Naive B cell (primary cell): ENCODE data around the gene C4orf50. TPM values are rescaled to one million over a fixed set of nuclear protein-coding genes. Genes with fewer than 3 reads are reported as not detected.

Experiments
- ATAC-seq, 2 donors: fragments of 150-1000 bp; cut with Tn5 transposase; 2 replicates each; pipeline ENCODE4 v1.10.0; 2021; ENCODE audit warnings: low read depth in 2 of 2, mild to moderate bottlenecking in 2 of 2, moderate library complexity in 2 of 2
- DNase-seq: peaks from one replicate; pipeline ENCODE4 v3.0.0; 2022
- H3K27ac Mint-ChIP-seq, 6 donors: one replicate each; pipeline ENCODE4 v1.8.0; 2020 to 2022; ENCODE audit warnings: mild to moderate bottlenecking in 6 of 6, mixed read lengths in 6 of 6, moderate library complexity in 5 of 6, inconsistent platforms in 2 of 6
- H3K27me3 Mint-ChIP-seq, 3 donors: one replicate each; pipeline ENCODE4 v1.8.0; 2021 to 2022; ENCODE audit warnings: mixed read lengths in 3 of 3, mild to moderate bottlenecking in 1 of 3
- H3K36me3 Mint-ChIP-seq, 2 donors: one replicate each; pipeline ENCODE4 v1.8.0; 2020 to 2022; ENCODE audit warnings: mixed read lengths in 2 of 2, inconsistent platforms in 1 of 2, mild to moderate bottlenecking in 1 of 2
- H3K4me1 Mint-ChIP-seq, 3 donors: one replicate each; pipeline ENCODE4 v1.8.0; 2020 to 2022; ENCODE audit warnings: mixed read lengths in 3 of 3, inconsistent platforms in 1 of 3, mild to moderate bottlenecking in 1 of 3, moderate library complexity in 1 of 3
- H3K4me3 Mint-ChIP-seq, 8 donors: one replicate each; pipeline ENCODE4 v1.8.0; 2020 to 2022; ENCODE audit warnings: mild to moderate bottlenecking in 8 of 8, mixed read lengths in 8 of 8, moderate library complexity in 8 of 8, inconsistent platforms in 2 of 8
- H3K9me3 Mint-ChIP-seq, 7 donors: one replicate each; pipeline ENCODE4 v1.8.0; 2020 to 2022; ENCODE audit warnings: mixed read lengths in 7 of 7, mild to moderate bottlenecking in 5 of 7, inconsistent platforms in 2 of 7, moderate library complexity in 1 of 7
- polyA plus RNA-seq, 6 donors: library from polyadenylated mRNA; unstranded; fragments of 300-500 nt; fragmentation: Illumina TruSeq; gene quantifications; one replicate each; pipeline ENCODE4 v1.2.3, GENCODE V29; 2021; ENCODE audit warnings: low read depth in 6 of 6

C4orf50 gene
- polyA plus RNA-seq, 6 donors from 2014 or later: not detected

- Mint-ChIP-seq H3K4me1 (no peaks in the 10 kb centered on the region), H3K27ac (no peak overlapping the region), H3K27me3 (peaks cover 19 to 30% (median 24%) of the 10 kb centered on the region in 3 donors), H3K36me3 (no peaks in the 10 kb centered on the region), H3K9me3 (peaks cover 0 to 20% (median 13%) of the 10 kb centered on the region in 7 donors), H3K4me3 (no peak overlapping the region)
- ATAC-seq: no peak
- DNase-seq: no peak
Observed at GRCh38 chr4:5945936-5946335, 72.3 kb downstream of the C4orf50 start.

GRCh38 chr4:5945171-5945570 is 73.1 kb downstream of the C4orf50 start:
- peaks cover 13 to 24% (median 16%) of the 10 kb centered on the region in 3 donors for H3K27me3 Mint-ChIP-seq
- H3K4me1 Mint-ChIP-seq: no peaks in the 10 kb centered on the region
- no peak overlapping the region for H3K4me3 Mint-ChIP-seq
- no peak for DNase-seq
- ATAC-seq: no peak
- no peak overlapping the region for H3K27ac Mint-ChIP-seq
- H3K36me3 Mint-ChIP-seq: no peaks in the 10 kb centered on the region
- H3K9me3 Mint-ChIP-seq: peaks cover 1 to 20% (median 13%) of the 10 kb centered on the region in 7 donors

- no peaks in the 10 kb centered on the region for H3K4me1 Mint-ChIP-seq
- H3K36me3 Mint-ChIP-seq: no peaks in the 10 kb centered on the region
- H3K27ac Mint-ChIP-seq: no peak overlapping the region
- peaks cover 3 to 21% (median 15%) of the 10 kb centered on the region in 3 donors for H3K27me3 Mint-ChIP-seq
- DNase-seq (no peak), ATAC-seq (no peak)
- H3K9me3 Mint-ChIP-seq: peaks cover 1 to 20% (median 12%) of the 10 kb centered on the region in 7 donors
- no peak overlapping the region for H3K4me3 Mint-ChIP-seq
Observed at GRCh38 chr4:5943561-5943960, 74.7 kb downstream of the C4orf50 start.

- no peak for ATAC-seq
- DNase-seq: no peak
Observed at GRCh38 chr4:5942947-5943346, 75.3 kb downstream of the C4orf50 start.

GRCh38 chr4:5941601-5942000 is 76.6 kb downstream of the C4orf50 start:
- Mint-ChIP-seq H3K27ac (no peak overlapping the region), H3K36me3 (no peaks in the 10 kb centered on the region), H3K27me3 (peaks cover 2 to 19% (median 15%) of the 10 kb centered on the region in 3 donors)

More at GRCh38 chr4:5942947-5943346, 75.3 kb downstream of the C4orf50 start:
- Mint-ChIP-seq H3K4me1 (no peaks in the 10 kb centered on the region), H3K36me3 (no peaks in the 10 kb centered on the region), H3K27me3 (peaks cover 3 to 21% (median 15%) of the 10 kb centered on the region in 3 donors), H3K9me3 (peaks cover 1 to 19% (median 12%) of the 10 kb centered on the region in 7 donors), H3K4me3 (no peak overlapping the region), H3K27ac (no peak overlapping the region)

GRCh38 chr4:5940470-5941203 is 77.6 kb downstream of the C4orf50 start:
- H3K27ac Mint-ChIP-seq: no peak overlapping the region
- H3K27me3 Mint-ChIP-seq: peaks cover 0 to 17% (median 15%) of the 10 kb centered on the region in 3 donors
- ATAC-seq: no peak

More at GRCh38 chr4:5941601-5942000, 76.6 kb downstream of the C4orf50 start:
- H3K4me3 Mint-ChIP-seq: no peak overlapping the region
- no peak for DNase-seq
- no peak for ATAC-seq
- no peaks in the 10 kb centered on the region for H3K4me1 Mint-ChIP-seq
- H3K9me3 Mint-ChIP-seq: peaks cover 1 to 8% (median 6%) of the 10 kb centered on the region in 7 donors

GRCh38 chr4:5933996-5934831 is 84.0 kb downstream of the C4orf50 start:
- DNase-seq (no peak), ATAC-seq (no peak)
- Mint-ChIP-seq H3K27me3 (peaks cover 4 to 42% (median 35%) of the 10 kb centered on the region in 3 donors), H3K36me3 (no peaks in the 10 kb centered on the region), H3K4me3 (no peak overlapping the region), H3K9me3 (peaks cover 0 to 2% (median 0%) of the 10 kb centered on the region in 7 donors), H3K27ac (no peak overlapping the region), H3K4me1 (no peaks in the 10 kb centered on the region)

More at GRCh38 chr4:5940470-5941203, 77.6 kb downstream of the C4orf50 start:
- Mint-ChIP-seq H3K36me3 (no peaks in the 10 kb centered on the region), H3K9me3 (peaks cover 0 to 5% (median 3%) of the 10 kb centered on the region in 7 donors), H3K4me3 (no peak overlapping the region), H3K4me1 (no peaks in the 10 kb centered on the region)
- no peak for DNase-seq

- Mint-ChIP-seq H3K36me3 (no peaks in the 10 kb centered on the region), H3K9me3 (peaks cover 0 to 2% (median 0%) of the 10 kb centered on the region in 7 donors), H3K27me3 (peaks cover 4 to 42% (median 34%) of the 10 kb centered on the region in 3 donors), H3K27ac (peak overlapping the region in 1 of 6 donors; percentile 38), H3K4me3 (no peak overlapping the region), H3K4me1 (no peaks in the 10 kb centered on the region)
- ATAC-seq (no peak), DNase-seq (no peak)
Observed at GRCh38 chr4:5933116-5933515, 85.1 kb downstream of the C4orf50 start.

GRCh38 chr4:5932035-5932568 is 86.1 kb downstream of the C4orf50 start:
- ATAC-seq (no peak), DNase-seq (no peak)
- Mint-ChIP-seq H3K27ac (no peak overlapping the region), H3K27me3 (peaks cover 4 to 42% (median 34%) of the 10 kb centered on the region in 3 donors), H3K36me3 (no peaks in the 10 kb centered on the region), H3K4me3 (no peak overlapping the region), H3K4me1 (peaks cover 0 to 8% (median 8%) of the 10 kb centered on the region in 3 donors), H3K9me3 (peaks cover 0 to 6% (median 2%) of the 10 kb centered on the region in 7 donors)

GRCh38 chr4:5931526-5931925 is 86.7 kb downstream of the C4orf50 start:
- H3K9me3 Mint-ChIP-seq: peaks cover 0 to 6% (median 3%) of the 10 kb centered on the region in 7 donors
- H3K4me1 Mint-ChIP-seq: peaks cover 4 to 10% (median 9%) of the 10 kb centered on the region in 3 donors
- H3K27ac Mint-ChIP-seq: no peak overlapping the region
- peaks cover 4 to 42% (median 34%) of the 10 kb centered on the region in 3 donors for H3K27me3 Mint-ChIP-seq
- no peak for ATAC-seq
- no peaks in the 10 kb centered on the region for H3K36me3 Mint-ChIP-seq
- H3K4me3 Mint-ChIP-seq: no peak overlapping the region
- no peak for DNase-seq

GRCh38 chr4:5930876-5931275 is 87.4 kb downstream of the C4orf50 start:
- Mint-ChIP-seq H3K27me3 (peaks cover 4 to 42% (median 34%) of the 10 kb centered on the region in 3 donors), H3K9me3 (peaks cover 0 to 6% (median 3%) of the 10 kb centered on the region in 7 donors), H3K36me3 (no peaks in the 10 kb centered on the region), H3K27ac (no peak overlapping the region), H3K4me1 (peaks cover 4 to 10% (median 9%) of the 10 kb centered on the region in 3 donors), H3K4me3 (no peak overlapping the region)
- ATAC-seq (no peak), DNase-seq (no peak)

- H3K36me3 Mint-ChIP-seq: no peaks in the 10 kb centered on the region
- no peak overlapping the region for H3K4me3 Mint-ChIP-seq
- H3K4me1 Mint-ChIP-seq: peaks cover 4 to 10% (median 9%) of the 10 kb centered on the region in 3 donors
- no peak overlapping the region for H3K27ac Mint-ChIP-seq
- peaks cover 0 to 6% (median 3%) of the 10 kb centered on the region in 7 donors for H3K9me3 Mint-ChIP-seq
- ATAC-seq: no peak
- peaks cover 4 to 42% (median 34%) of the 10 kb centered on the region in 3 donors for H3K27me3 Mint-ChIP-seq
- DNase-seq: no peak
Observed at GRCh38 chr4:5930456-5930855, 87.8 kb downstream of the C4orf50 start.

- peaks cover 4 to 30% (median 20%) of the 10 kb centered on the region in 3 donors for H3K27me3 Mint-ChIP-seq
- peaks cover 0 to 6% (median 3%) of the 10 kb centered on the region in 7 donors for H3K9me3 Mint-ChIP-seq
- H3K27ac Mint-ChIP-seq: no peak overlapping the region
- ATAC-seq (no peak), DNase-seq (no peak)
- no peak overlapping the region for H3K4me3 Mint-ChIP-seq
- no peaks in the 10 kb centered on the region for H3K36me3 Mint-ChIP-seq
- peaks cover 4 to 10% (median 9%) of the 10 kb centered on the region in 3 donors for H3K4me1 Mint-ChIP-seq
Observed at GRCh38 chr4:5928844-5929420, 89.3 kb downstream of the C4orf50 start.
